Liver (tissue), 10 donors: ENCODE results near the gene CERT1. TPM values are rescaled to one million over a fixed set of nuclear protein-coding genes. Genes with fewer than 3 reads are reported as not detected.

Experiments
- DNase-seq: peaks from one replicate; pipeline ENCODE4 v3.0.0-alpha.2; 2017; ENCODE audit warnings: low spot score
- H3K27ac ChIP-seq, 2 donors: one replicate each; pipeline ENCODE4 v1.7.0; 2013; ENCODE audit warnings: inconsistent platforms in 2 of 2, low read length in 2 of 2, control low read depth in 1 of 2, low read depth in 1 of 2, mild to moderate bottlenecking in 1 of 2
- H3K27me3 ChIP-seq, 4 donors: one replicate each; pipeline versions ENCODE4 v1.6.1 to v1.7.0; 2013; ENCODE audit warnings: low read length in 3 of 4, inconsistent platforms in 1 of 4, mild to moderate bottlenecking in 1 of 4, moderate library complexity in 1 of 4; ENCODE audit not compliant: control insufficient read depth in 4 of 4, insufficient read depth in 4 of 4
- H3K36me3 ChIP-seq, 4 donors: one replicate each; pipeline versions ENCODE4 v1.6.1 to v1.7.0; 2013; ENCODE audit warnings: low read length in 3 of 4, mild to moderate bottlenecking in 3 of 4, low read depth in 1 of 4, moderate library complexity in 1 of 4; ENCODE audit not compliant: control insufficient read depth in 4 of 4, insufficient read depth in 3 of 4
- H3K4me1 ChIP-seq, 4 donors: one replicate each; pipeline versions ENCODE4 v1.6.1 to v1.7.0; 2013; ENCODE audit warnings: low read length in 3 of 4, mild to moderate bottlenecking in 3 of 4, moderate library complexity in 1 of 4; ENCODE audit not compliant: control insufficient read depth in 4 of 4, insufficient read depth in 4 of 4
- H3K4me3 ChIP-seq, 3 donors: one replicate each; pipeline versions ENCODE4 v1.6.1 to v1.7.0; 2013; ENCODE audit warnings: low read length in 3 of 3, control low read depth in 1 of 3, low read depth in 1 of 3, mild to moderate bottlenecking in 1 of 3
- H3K9ac ChIP-seq, 2 donors: one replicate each; pipeline ENCODE4 v1.7.0; 2013; ENCODE audit warnings: low read length in 2 of 2, mild to moderate bottlenecking in 2 of 2, moderate library complexity in 2 of 2, control low read depth in 1 of 2, low read depth in 1 of 2
- H3K9me3 ChIP-seq, 4 donors: one replicate each; pipeline versions ENCODE4 v1.6.1 to v1.7.0; 2013; ENCODE audit warnings: low read length in 3 of 4; ENCODE audit not compliant: control insufficient read depth in 4 of 4
- EGR1 ChIP-seq, 2 donors: IDR thresholded peaks; 2 replicates each; pipeline ENCODE4 v1.6.1; 2016 to 2018; ENCODE audit warnings: antibody characterized with exemption in 2 of 2, low read depth in 2 of 2
- FOXA1 ChIP-seq: IDR thresholded peaks from 2 replicates; pipeline ENCODE4 v1.6.1; 2016; ENCODE audit warnings: antibody characterized with exemption
- FOXA2 ChIP-seq: IDR thresholded peaks from 2 replicates; pipeline ENCODE4 v1.6.1; 2016; ENCODE audit warnings: antibody characterized with exemption
- GABPA ChIP-seq, 2 donors: IDR thresholded peaks in 1 of 2; conservative IDR thresholded peaks in 1 of 2; 2 replicates each; pipeline ENCODE4 v1.6.1; 2016; ENCODE audit warnings: antibody characterized with exemption in 2 of 2, mild to moderate bottlenecking in 1 of 2, moderate library complexity in 1 of 2
- HNF4A ChIP-seq, 2 donors: conservative IDR thresholded peaks; 2 replicates each; pipeline ENCODE4 v1.6.1; 2016; ENCODE audit warnings: antibody characterized with exemption in 2 of 2, mild to moderate bottlenecking in 2 of 2
- HNF4G ChIP-seq: IDR thresholded peaks from 2 replicates; pipeline ENCODE4 v1.6.1; 2016; ENCODE audit warnings: antibody characterized with exemption
- JUND ChIP-seq, 2 donors: IDR thresholded peaks; 2 replicates each; pipeline ENCODE4 v1.6.1; 2016; ENCODE audit warnings: antibody characterized with exemption in 2 of 2
- SP1 ChIP-seq: IDR thresholded peaks from 2 replicates; pipeline ENCODE4 v1.6.1; 2018; ENCODE audit warnings: antibody characterized with exemption, mild to moderate bottlenecking
- TAF1 ChIP-seq: conservative IDR thresholded peaks from 2 replicates; pipeline ENCODE4 v1.6.1; 2016; ENCODE audit warnings: antibody characterized with exemption, mild to moderate bottlenecking
- YY1 ChIP-seq: IDR thresholded peaks from 2 replicates; pipeline ENCODE4 v1.6.1; 2016; ENCODE audit warnings: antibody characterized with exemption, mild to moderate bottlenecking
- WGBS: extraction: QIAGEN DNeasy Blood & Tissue Kit; methylation state at CpG from one replicate; pipeline ENCODE4 v1.1.7; 2013; 5-methylcytosine and 5-hydroxymethylcytosine counted together
- polyA plus RNA-seq, 2 donors: library from polyadenylated mRNA; stranded (reverse) in 1 of 2; unstranded in 1 of 2; fragments of 200-250 nt in 1 of 2; fragments of >200 nt in 1 of 2; fragmentation: Nextera tagmentation in 1 of 2; extraction: Ambion mirVana in 1 of 2; gene quantifications; one replicate each; pipeline versions ENCODE4 v1.2.1 to v1.2.3, GENCODE V29; 2013 to 2015
- small RNA-seq: library from RNA; depleted of rRNA; stranded (forward); fragments of <200 nt; gene quantifications from one replicate; pipeline ENCODE3, GENCODE V24; 2014
- total RNA-seq, 2 donors: library from RNA; depleted of rRNA; stranded (reverse); fragments of >200 nt; gene quantifications; one replicate each; pipeline ENCODE4 v1.2.3, GENCODE V29; 2014
- TF ChIP-seq, protein P1 (sequence below): IDR thresholded peaks from 2 replicates; pipeline ENCODE4 v1.6.1; 2016; ENCODE audit warnings: antibody characterized with exemption
- TF ChIP-seq, protein P2 (sequence below): fragments of 150-350 bp; IDR thresholded peaks from 2 replicates; pipeline ENCODE4 v1.5.1; 2017; ENCODE audit warnings: improper control_type of control experiment, low read depth, low read length; ENCODE audit not compliant: missing input control
- TF ChIP-seq, protein P3 (sequence below): IDR thresholded peaks from 2 replicates; pipeline ENCODE4 v1.6.1; 2016; ENCODE audit warnings: antibody characterized with exemption, mild to moderate bottlenecking
- TF ChIP-seq, protein P4 (sequence below): IDR thresholded peaks from 2 replicates; pipeline ENCODE4 v1.6.1; 2016; ENCODE audit warnings: antibody characterized with exemption
- donor health status: healthy.
- donor health status: healthy.
- donor health status: healthy.
- donor health status: healthy.
- donor health status: healthy.

The CERT1 gene
- total and polyA plus RNA-seq, 4 donors, result 11.4 to 25.1 (median 16.8) TPM

DNA sequence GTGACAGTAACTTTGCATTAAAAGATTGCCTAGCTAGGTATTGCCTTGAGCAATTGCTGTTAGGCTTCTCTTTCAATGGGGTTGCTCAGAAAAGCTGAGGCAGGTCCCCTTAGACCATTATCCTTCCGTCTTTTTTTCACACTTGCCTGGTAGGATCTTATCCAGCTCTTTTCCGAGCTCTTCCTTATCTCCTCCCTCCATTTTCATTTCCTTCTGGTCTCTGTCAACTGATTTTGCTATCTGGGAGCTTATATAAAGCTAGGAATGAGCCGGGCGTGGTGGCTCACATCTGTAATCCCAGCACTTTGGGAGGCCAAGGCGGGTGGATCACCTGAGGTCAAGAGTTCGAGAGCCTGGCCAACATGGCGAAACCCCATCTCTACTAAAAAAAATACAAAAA lies 181.0 kb downstream of the CERT1 start:
- DNase-seq, result no peak
- TF ChIP-seq, protein P1, sequence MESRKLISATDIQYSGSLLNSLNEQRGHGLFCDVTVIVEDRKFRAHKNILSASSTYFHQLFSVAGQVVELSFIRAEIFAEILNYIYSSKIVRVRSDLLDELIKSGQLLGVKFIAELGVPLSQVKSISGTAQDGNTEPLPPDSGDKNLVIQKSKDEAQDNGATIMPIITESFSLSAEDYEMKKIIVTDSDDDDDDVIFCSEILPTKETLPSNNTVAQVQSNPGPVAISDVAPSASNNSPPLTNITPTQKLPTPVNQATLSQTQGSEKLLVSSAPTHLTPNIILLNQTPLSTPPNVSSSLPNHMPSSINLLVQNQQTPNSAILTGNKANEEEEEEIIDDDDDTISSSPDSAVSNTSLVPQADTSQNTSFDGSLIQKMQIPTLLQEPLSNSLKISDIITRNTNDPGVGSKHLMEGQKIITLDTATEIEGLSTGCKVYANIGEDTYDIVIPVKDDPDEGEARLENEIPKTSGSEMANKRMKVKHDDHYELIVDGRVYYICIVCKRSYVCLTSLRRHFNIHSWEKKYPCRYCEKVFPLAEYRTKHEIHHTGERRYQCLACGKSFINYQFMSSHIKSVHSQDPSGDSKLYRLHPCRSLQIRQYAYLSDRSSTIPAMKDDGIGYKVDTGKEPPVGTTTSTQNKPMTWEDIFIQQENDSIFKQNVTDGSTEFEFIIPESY, result no peak
- TF ChIP-seq GABPA (IDR thresholded peaks at IDR 0.05 in 1 of 2, conservative IDR thresholded peaks at IDR 0.05 in 1 of 2) (no peak), YY1 (no peak), TAF1 (no peak), FOXA1 (no peak), EGR1 (IDR thresholded peaks at IDR 0.05; ENCODE audit: low read depth in 2 of 2) (no peak), JUND (IDR thresholded peaks at IDR 0.05) (no peak), HNF4A (conservative IDR thresholded peaks at IDR 0.05) (no peak), SP1 (no peak), FOXA2 (no peak), HNF4G (no peak)
- TF ChIP-seq, protein P2, sequence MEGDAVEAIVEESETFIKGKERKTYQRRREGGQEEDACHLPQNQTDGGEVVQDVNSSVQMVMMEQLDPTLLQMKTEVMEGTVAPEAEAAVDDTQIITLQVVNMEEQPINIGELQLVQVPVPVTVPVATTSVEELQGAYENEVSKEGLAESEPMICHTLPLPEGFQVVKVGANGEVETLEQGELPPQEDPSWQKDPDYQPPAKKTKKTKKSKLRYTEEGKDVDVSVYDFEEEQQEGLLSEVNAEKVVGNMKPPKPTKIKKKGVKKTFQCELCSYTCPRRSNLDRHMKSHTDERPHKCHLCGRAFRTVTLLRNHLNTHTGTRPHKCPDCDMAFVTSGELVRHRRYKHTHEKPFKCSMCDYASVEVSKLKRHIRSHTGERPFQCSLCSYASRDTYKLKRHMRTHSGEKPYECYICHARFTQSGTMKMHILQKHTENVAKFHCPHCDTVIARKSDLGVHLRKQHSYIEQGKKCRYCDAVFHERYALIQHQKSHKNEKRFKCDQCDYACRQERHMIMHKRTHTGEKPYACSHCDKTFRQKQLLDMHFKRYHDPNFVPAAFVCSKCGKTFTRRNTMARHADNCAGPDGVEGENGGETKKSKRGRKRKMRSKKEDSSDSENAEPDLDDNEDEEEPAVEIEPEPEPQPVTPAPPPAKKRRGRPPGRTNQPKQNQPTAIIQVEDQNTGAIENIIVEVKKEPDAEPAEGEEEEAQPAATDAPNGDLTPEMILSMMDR, result no peak
- TF ChIP-seq, protein P3, sequence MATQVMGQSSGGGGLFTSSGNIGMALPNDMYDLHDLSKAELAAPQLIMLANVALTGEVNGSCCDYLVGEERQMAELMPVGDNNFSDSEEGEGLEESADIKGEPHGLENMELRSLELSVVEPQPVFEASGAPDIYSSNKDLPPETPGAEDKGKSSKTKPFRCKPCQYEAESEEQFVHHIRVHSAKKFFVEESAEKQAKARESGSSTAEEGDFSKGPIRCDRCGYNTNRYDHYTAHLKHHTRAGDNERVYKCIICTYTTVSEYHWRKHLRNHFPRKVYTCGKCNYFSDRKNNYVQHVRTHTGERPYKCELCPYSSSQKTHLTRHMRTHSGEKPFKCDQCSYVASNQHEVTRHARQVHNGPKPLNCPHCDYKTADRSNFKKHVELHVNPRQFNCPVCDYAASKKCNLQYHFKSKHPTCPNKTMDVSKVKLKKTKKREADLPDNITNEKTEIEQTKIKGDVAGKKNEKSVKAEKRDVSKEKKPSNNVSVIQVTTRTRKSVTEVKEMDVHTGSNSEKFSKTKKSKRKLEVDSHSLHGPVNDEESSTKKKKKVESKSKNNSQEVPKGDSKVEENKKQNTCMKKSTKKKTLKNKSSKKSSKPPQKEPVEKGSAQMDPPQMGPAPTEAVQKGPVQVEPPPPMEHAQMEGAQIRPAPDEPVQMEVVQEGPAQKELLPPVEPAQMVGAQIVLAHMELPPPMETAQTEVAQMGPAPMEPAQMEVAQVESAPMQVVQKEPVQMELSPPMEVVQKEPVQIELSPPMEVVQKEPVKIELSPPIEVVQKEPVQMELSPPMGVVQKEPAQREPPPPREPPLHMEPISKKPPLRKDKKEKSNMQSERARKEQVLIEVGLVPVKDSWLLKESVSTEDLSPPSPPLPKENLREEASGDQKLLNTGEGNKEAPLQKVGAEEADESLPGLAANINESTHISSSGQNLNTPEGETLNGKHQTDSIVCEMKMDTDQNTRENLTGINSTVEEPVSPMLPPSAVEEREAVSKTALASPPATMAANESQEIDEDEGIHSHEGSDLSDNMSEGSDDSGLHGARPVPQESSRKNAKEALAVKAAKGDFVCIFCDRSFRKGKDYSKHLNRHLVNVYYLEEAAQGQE, result no peak
- TF ChIP-seq, protein P4, sequence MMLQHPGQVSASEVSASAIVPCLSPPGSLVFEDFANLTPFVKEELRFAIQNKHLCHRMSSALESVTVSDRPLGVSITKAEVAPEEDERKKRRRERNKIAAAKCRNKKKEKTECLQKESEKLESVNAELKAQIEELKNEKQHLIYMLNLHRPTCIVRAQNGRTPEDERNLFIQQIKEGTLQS, result no peak
- H3K27ac ChIP-seq, result no peak overlapping the region
- H3K4me1 ChIP-seq, result peaks cover 0 to 16% (median 10%) of the 10 kb centered on the region in 4 donors
- no peaks in the 10 kb centered on the region for H3K36me3 ChIP-seq
- no peak overlapping the region for H3K9ac ChIP-seq
- H3K27me3 ChIP-seq, result no peaks in the 10 kb centered on the region
- no peak overlapping the region for H3K4me3 ChIP-seq
- no peaks in the 10 kb centered on the region for H3K9me3 ChIP-seq
- 85% methylated on average over 7 of the region's 7 CpGs for WGBS

Small RNA genes lying within 50 kb of the gene (small RNA-seq; reads per million reads assigned to genes)
- not detected for gene RNU7-175P

Other genes starting within 250 kb of the CERT1 start
- 100 to 1,000 TPM; 129 to 237 TPM for gene HMGCR, start 174.4 kb downstream of the CERT1 start, total RNA-seq
- 10 to 100 TPM; 12.4 to 25.6 TPM for gene HMGCR, start 174.4 kb downstream of the CERT1 start, polyA plus RNA-seq
- 10 to 100 TPM; 12.1 to 20.6 TPM for gene POLK, start 262 bp upstream of the CERT1 start, total RNA-seq
- gene POLK, start 262 bp upstream of the CERT1 start, polyA plus RNA-seq, result 1 to 10 TPM; 3.7 to 7.6 TPM
- 1 to 10 TPM in 1 of 2 donors, under 1 TPM in 1; 0.93 to 1.4 TPM for gene ANKDD1B, start 99.8 kb upstream of the CERT1 start, total RNA-seq
- under 1 TPM; 0.05 to 0.10 TPM for gene ANKDD1B, start 99.8 kb upstream of the CERT1 start, polyA plus RNA-seq
- 1 to 10 TPM; 6.4 to 6.7 TPM for gene POC5, start 205.8 kb upstream of the CERT1 start, total RNA-seq
- 1 to 10 TPM; 2.3 to 3.7 TPM for gene POC5, start 205.8 kb upstream of the CERT1 start, polyA plus RNA-seq